Epithelial cell of proximal tubule (primary cell): ENCODE measurements around the gene CSF2. TPM values are rescaled to one million over a fixed set of nuclear protein-coding genes. Genes with fewer than 3 reads are reported as not detected.
"Not testable (repeated sequence)": the region's sequence is repeated elsewhere in the genome, so short reads cannot be mapped to it uniquely, and the experiment has no call there.

Source experiments
- DNase-seq: peaks from one replicate; pipeline ENCODE4 v3.0.0-alpha.2; 2011; ENCODE audit warnings: low read depth
- H3K4me3 ChIP-seq: 2 replicates; pipeline ENCODE4 v1.5.1; 2011; ENCODE audit warnings: low read depth, mild to moderate bottlenecking, low read length
- total RNA-seq: library from RNA; depleted of rRNA; stranded (reverse); fragments of >200 nt; gene quantifications from 2 replicates; pipeline ENCODE4 v1.2.3, GENCODE V29; 2015
- TF ChIP-seq, protein P1 (sequence below): conservative IDR thresholded peaks from 2 replicates; pipeline ENCODE4 v1.5.1; 2012; ENCODE audit warnings: low read depth, mild to moderate bottlenecking, low read length

The CSF2 gene
- total RNA-seq, 1 donor from 2014 or later = 19.6 TPM

GRCh38 chr5:132114150-132115121, 40.8 kb downstream of the CSF2 start:
- no peak overlapping the region for H3K4me3 ChIP-seq
- no peak for DNase-seq
- TF ChIP-seq, protein P1, sequence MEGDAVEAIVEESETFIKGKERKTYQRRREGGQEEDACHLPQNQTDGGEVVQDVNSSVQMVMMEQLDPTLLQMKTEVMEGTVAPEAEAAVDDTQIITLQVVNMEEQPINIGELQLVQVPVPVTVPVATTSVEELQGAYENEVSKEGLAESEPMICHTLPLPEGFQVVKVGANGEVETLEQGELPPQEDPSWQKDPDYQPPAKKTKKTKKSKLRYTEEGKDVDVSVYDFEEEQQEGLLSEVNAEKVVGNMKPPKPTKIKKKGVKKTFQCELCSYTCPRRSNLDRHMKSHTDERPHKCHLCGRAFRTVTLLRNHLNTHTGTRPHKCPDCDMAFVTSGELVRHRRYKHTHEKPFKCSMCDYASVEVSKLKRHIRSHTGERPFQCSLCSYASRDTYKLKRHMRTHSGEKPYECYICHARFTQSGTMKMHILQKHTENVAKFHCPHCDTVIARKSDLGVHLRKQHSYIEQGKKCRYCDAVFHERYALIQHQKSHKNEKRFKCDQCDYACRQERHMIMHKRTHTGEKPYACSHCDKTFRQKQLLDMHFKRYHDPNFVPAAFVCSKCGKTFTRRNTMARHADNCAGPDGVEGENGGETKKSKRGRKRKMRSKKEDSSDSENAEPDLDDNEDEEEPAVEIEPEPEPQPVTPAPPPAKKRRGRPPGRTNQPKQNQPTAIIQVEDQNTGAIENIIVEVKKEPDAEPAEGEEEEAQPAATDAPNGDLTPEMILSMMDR = no peak

DNA sequence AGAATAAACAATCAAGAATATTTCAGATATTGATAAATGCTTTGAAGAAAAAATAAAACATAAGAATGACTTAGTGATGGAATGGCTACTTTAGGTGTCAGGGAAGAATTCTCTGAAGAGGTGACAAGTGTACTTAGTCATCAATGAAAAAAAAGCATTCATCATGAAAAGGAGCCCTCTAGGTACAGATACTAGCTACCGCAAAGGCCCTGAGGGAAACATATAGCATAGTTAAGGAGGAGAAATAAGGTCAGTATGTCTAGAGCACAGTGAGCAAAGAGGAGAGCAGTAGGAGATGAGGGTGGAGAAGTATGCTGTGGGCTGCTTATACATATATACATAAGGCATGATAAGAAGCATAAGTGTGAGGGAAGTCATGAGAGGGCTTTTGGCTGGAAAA, 41.8 kb downstream of the CSF2 start:
- TF ChIP-seq, protein P1 = no peak
- no peak for DNase-seq

GRCh38 chr5:132116072-132116471, 42.5 kb downstream of the CSF2 start:
- DNase-seq = no peak
- no peak overlapping the region for H3K4me3 ChIP-seq
- TF ChIP-seq, protein P1 = no peak

More for the DNA sequence above, 41.8 kb downstream of the CSF2 start:
- H3K4me3 ChIP-seq = no peak overlapping the region

DNA sequence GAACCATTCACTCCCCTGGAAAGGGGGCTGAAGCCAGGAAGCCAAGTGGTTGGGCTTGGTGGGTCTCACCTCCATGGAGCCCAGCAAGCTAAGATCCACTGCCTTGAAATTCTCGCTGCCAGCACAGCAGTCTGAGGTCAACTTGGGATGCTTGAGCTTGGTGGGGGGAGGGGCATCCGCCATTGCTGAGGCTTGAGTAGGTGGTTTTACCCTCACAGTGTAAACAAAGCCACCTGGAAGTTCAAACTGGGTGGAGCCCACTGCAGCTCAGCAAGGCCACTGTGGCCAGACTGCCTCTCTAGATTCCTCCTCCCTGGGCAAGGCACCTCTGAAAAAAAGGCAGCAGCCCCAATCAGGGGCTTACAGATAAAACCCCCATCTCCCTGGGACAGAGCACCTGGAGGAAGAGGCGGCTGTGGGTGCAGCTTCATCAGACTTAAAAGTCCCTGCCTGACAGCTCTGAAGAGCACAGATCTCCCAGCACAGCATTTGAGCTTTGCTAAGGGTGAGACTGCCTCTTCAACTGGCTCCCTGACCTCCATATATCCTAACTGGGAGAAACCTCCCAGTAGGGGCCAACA, 43.4 kb downstream of the CSF2 start:
- not testable (repeated sequence) for DNase-seq, H3K4me3 ChIP-seq

GRCh38 chr5:132120717-132121116, 47.1 kb downstream of the CSF2 start:
- not testable (repeated sequence) for H3K4me3 ChIP-seq, DNase-seq

- DNase-seq, H3K4me3 ChIP-seq: not testable (repeated sequence)
These were observed 49.4 kb downstream of the CSF2 start for GRCh38 chr5:132122971-132123370.

- not testable (repeated sequence) for DNase-seq, H3K4me3 ChIP-seq
These were observed 50.0 kb downstream of the CSF2 start for GRCh38 chr5:132123578-132123977.

Other genes with a start within 250 kb of the CSF2 start
- gene MEIKIN, start 128.1 kb upstream of the CSF2 start, total RNA-seq = not detected in 2 replicates
- gene ACSL6, start 62.1 kb upstream of the CSF2 start, total RNA-seq = 0.35 TPM in 1 of 2 replicates, not detected in the other
- not detected in 2 replicates for gene IL3, start 13.1 kb upstream of the CSF2 start, total RNA-seq
- 33.6 and 92.0 TPM in 2 replicates for gene P4HA2, start 154.1 kb downstream of the CSF2 start, total RNA-seq
- 85.7 and 129 TPM in 2 replicates for gene PDLIM4, start 183.9 kb downstream of the CSF2 start, total RNA-seq
- 0.75 and 1.6 TPM in 2 replicates for gene SLC22A4, start 220.6 kb downstream of the CSF2 start, total RNA-seq